ENCODE data around the gene TGM5.

Gene TGM5

DNA sequence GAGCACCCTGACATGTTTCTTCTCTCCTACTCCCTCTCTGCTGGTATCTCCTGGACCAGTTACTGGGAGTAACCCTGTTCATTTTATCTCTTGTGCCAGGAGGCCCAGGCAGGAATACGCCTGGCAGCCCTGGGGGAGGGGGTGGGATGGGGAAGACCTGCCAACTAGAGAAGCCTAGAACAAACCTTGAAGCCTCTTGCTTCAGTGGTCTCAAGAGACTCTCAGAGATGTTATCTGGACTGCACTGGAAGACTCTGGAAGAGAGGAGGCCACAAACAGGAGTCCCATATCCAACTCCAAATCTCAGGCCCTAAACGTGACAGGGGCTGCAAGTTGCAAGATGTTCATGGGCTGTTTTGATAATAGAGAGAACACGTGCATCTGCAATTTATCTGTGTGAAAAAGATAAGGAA, 45.7 kb downstream of the TGM5 start, which contains the start of gene EPB42:
Gene EPB42, minus strand, starts transcription at position 28 of the 413 bp plus-strand sequence. CDS start 193 bp downstream, outside the sequence.
- Histone ChIP-seq H3K36me3 (ENCODE audit: control insufficient read depth, insufficient read depth, low read length) (no peaks in the 10 kb centered on the region), H3K9ac (ENCODE audit: low read length) (no peak within 1 kb of the TSS)

DNA sequence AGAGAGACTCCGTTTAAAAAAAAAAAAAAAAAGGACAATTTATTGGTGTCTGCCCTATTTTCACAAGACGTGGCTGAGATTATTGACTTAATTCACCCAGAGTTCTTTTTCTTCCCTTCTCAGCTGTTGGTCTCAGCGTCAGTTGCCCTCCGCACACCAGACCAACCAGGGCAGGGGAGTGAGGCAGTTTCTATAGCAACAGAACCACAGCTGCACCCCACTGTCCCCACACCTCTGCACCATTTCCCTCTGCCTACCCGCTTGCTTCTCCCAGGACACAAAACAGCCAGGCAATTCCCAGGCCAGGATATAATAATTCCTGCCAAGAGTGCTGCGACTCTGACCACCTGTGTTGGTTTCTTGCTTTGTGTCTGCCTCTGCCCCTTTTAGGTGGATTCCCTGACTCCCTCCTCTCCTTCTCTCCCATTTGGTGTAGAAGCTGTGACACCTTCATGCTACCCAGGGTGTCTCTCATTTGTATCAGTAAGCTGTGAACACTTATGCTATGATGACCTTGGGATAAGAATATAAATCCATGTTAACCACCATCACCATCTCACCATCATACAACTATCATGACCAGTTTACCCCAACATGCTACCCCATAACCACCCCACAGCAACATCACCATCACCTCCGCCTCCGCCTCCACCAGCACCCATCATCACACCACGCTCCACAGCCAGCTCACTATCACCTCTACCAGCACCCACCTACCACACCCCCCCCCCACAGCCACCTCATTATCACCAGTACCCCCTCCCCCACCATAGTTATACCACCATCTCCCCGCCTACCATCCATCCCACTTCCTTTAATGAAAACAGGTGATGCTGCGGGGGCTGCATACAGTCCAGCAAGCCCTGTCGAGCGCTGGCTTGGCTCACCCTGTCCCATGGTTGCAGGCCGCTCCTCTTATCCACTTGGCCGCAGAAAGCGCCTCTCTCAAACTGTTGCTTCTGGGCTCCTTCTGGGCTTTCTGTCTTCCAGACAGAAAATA, 46.5 kb downstream of the TGM5 start:
- no peaks in the 10 kb centered on the region for H3K27me3 ChIP-seq (ENCODE audit: control insufficient read depth, insufficient read depth, low read length)
- H3K9ac ChIP-seq (ENCODE audit: low read length) = no peak overlapping the region
- no peaks in the 10 kb centered on the region for H3K36me3 ChIP-seq (ENCODE audit: control insufficient read depth, insufficient read depth, low read length)
- H3K9me3 ChIP-seq (ENCODE audit: control insufficient read depth, low read length) = no peaks in the 10 kb centered on the region
- no peak overlapping the region for H3K4me3 ChIP-seq (ENCODE audit: low read length)
- H3K4me1 ChIP-seq (ENCODE audit: control insufficient read depth, insufficient read depth, low read length) = no peaks in the 10 kb centered on the region

More for the DNA sequence above, 45.7 kb downstream of the TGM5 start, which contains the start of gene EPB42:
- Histone ChIP-seq H3K27me3 (ENCODE audit: control insufficient read depth, insufficient read depth, low read length) (no peaks in the 10 kb centered on the region), H3K4me1 (ENCODE audit: control insufficient read depth, insufficient read depth, low read length) (no peaks in the 10 kb centered on the region), H3K4me3 (ENCODE audit: low read length) (no peak within 1 kb of the TSS), H3K9me3 (ENCODE audit: control insufficient read depth, low read length) (no peaks in the 10 kb centered on the region)

DNA sequence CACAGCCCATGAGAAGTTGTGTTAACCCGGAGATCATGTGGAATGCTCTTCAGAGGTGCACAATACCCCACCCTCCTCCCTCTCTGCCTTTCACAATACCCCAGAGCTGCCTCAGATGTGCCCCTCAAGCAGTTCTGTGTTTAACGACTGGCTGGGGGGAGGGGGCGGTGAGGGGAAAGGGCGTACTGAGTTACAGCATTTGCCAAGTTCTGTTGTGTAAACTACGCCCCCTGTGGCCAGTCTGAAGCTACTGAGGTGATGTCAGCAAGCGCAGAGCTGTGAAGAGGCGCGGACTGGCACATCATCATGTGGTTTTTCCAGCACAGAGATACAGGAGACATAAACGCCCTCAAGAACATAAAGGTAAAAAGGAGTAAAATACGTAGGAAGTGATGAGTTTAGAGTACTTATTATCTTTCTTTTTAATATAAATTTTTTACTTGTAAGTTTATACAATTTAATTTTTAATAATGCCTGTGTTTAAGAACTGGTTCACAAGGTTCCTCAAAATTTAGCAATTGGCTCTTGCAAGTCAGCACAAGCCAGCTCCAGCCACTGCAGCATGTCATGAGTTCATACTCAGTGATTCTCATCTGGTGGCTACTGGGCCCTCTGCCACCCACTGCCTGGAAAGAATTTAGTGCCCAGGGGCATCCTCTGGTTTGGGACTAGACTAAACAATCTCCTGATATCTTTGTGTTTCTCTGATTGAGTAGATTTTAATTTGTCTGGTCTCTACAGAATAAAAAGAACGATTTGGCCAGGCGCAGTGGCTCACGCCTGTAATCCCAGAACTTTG, 47.6 kb downstream of the TGM5 start:
- H3K9ac ChIP-seq (ENCODE audit: low read length) = no peak overlapping the region
- no peaks in the 10 kb centered on the region for H3K9me3 ChIP-seq (ENCODE audit: control insufficient read depth, low read length)
- H3K4me1 ChIP-seq (ENCODE audit: control insufficient read depth, insufficient read depth, low read length) = no peaks in the 10 kb centered on the region
- H3K36me3 ChIP-seq (ENCODE audit: control insufficient read depth, insufficient read depth, low read length) = no peaks in the 10 kb centered on the region
- H3K4me3 ChIP-seq (ENCODE audit: low read length) = no peak overlapping the region
- no peaks in the 10 kb centered on the region for H3K27me3 ChIP-seq (ENCODE audit: control insufficient read depth, insufficient read depth, low read length)

DNA sequence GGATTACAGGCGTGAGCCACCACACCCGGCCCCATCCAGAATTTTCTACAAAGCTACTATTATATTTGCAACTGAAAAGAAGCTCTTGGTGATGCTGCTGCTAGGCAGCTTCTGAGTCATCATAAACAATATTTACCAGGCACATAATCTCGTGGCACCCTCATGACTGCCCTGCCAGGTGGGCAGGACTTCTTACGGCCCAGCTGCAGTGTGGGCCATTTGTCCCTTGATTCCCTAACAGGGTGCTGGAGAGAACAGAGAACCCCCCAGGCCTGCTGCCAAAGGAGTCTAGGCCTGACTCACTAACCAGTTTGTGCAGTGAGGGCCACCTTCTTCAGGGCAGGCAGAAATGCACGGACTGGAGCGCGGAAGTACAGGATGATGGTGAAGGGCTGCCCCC, 50.8 kb downstream of the TGM5 start:
- Histone ChIP-seq H3K4me1 (ENCODE audit: control insufficient read depth, insufficient read depth, low read length) (no peaks in the 10 kb centered on the region), H3K4me3 (ENCODE audit: low read length) (no peak overlapping the region), H3K36me3 (ENCODE audit: control insufficient read depth, insufficient read depth, low read length) (no peaks in the 10 kb centered on the region), H3K9me3 (ENCODE audit: control insufficient read depth, low read length) (no peaks in the 10 kb centered on the region), H3K27me3 (ENCODE audit: control insufficient read depth, insufficient read depth, low read length) (no peaks in the 10 kb centered on the region), H3K9ac (ENCODE audit: low read length) (no peak overlapping the region)

DNA sequence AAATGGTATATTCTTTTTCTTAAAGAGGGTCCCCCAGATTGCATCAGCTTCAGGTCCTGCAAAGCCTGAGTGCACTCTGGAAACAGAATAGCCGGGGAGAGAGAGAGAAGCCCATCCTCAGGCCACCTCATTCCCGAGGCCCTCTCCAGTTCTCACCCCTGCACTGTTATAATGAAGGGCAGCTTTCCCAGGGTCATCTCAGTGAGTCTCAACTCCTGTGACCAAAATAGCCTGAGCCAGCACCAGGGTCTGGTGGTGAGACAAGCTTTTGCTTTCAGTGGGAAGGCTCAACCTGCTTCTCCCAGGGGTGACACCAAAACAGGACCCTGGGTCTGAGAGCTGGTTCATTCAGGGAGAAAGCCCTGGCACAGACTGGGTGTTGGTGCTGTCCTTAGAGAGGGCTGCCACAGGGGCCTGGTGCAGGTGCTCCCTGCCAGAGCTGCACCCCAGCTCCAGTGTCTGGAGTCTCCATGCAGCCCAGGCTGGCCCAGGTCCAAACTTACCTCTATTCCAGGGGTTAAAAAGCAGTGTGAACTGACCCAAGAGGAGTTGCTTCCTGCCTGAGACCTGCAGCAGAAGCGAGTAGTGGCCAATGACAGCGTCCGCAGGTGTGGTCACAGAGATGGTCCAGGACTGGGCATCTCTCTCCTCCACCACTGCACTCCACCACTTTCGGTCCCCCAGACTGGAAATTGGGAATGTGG, 52.0 kb downstream of the TGM5 start:
- Histone ChIP-seq H3K9me3 (ENCODE audit: control insufficient read depth, low read length) (no peaks in the 10 kb centered on the region), H3K36me3 (ENCODE audit: control insufficient read depth, insufficient read depth, low read length) (no peaks in the 10 kb centered on the region), H3K9ac (ENCODE audit: low read length) (no peak overlapping the region), H3K4me3 (ENCODE audit: low read length) (no peak overlapping the region), H3K27me3 (ENCODE audit: control insufficient read depth, insufficient read depth, low read length) (peaks cover under 1% of the 10 kb centered on the region), H3K4me1 (ENCODE audit: control insufficient read depth, insufficient read depth, low read length) (no peaks in the 10 kb centered on the region)

DNA sequence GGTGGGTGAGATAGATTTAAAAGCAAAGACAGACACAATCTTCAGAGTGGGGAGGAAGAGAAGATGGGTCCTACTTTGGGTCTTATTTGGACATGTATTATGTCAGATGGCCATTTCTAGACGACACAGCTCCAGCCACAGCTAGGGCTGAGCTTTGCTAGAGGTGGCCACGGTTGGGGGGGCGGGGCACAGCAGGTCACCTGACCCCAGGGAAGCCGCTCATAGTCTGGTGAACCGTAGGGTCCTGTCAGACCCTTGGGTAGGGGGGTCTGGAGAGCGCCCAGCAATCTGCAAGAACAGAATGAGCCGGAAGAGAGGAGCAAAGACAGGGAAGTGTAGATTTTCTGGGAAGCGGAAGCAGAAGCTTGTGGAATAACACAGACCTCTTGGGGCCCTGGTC, 52.6 kb downstream of the TGM5 start:
- Histone ChIP-seq H3K4me3 (ENCODE audit: low read length) (no peak overlapping the region), H3K27me3 (ENCODE audit: control insufficient read depth, insufficient read depth, low read length) (peaks cover 3% of the 10 kb centered on the region), H3K9me3 (ENCODE audit: control insufficient read depth, low read length) (no peaks in the 10 kb centered on the region), H3K36me3 (ENCODE audit: control insufficient read depth, insufficient read depth, low read length) (no peaks in the 10 kb centered on the region), H3K9ac (ENCODE audit: low read length) (no peak overlapping the region), H3K4me1 (ENCODE audit: control insufficient read depth, insufficient read depth, low read length) (no peaks in the 10 kb centered on the region)

DNA sequence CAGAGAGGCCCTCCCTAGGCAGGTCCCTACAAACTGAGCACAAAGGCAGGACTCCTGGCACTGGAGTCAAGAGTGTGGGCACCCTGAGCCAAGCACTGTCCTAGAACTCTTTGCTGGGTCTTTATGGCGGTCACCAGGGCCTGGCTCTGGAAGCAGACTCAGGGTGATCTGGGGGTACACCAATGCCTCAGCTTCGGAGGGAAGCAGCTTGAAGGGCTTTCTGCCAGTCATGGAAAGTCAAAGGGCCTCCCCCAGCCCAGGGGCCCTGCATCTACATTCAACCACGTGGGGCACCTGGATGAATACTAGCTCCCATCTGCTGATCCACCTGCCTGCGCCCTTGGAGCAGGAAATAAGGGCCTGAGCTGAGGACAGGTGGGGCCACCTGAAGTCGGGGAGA, 53.3 kb downstream of the TGM5 start:
- H3K9ac ChIP-seq (ENCODE audit: low read length) = no peak overlapping the region
- H3K4me1 ChIP-seq (ENCODE audit: control insufficient read depth, insufficient read depth, low read length) = no peaks in the 10 kb centered on the region
- H3K36me3 ChIP-seq (ENCODE audit: control insufficient read depth, insufficient read depth, low read length) = no peaks in the 10 kb centered on the region
- H3K27me3 ChIP-seq (ENCODE audit: control insufficient read depth, insufficient read depth, low read length) = peaks cover 8% of the 10 kb centered on the region
- H3K4me3 ChIP-seq (ENCODE audit: low read length) = no peak overlapping the region
- no peaks in the 10 kb centered on the region for H3K9me3 ChIP-seq (ENCODE audit: control insufficient read depth, low read length)

DNA sequence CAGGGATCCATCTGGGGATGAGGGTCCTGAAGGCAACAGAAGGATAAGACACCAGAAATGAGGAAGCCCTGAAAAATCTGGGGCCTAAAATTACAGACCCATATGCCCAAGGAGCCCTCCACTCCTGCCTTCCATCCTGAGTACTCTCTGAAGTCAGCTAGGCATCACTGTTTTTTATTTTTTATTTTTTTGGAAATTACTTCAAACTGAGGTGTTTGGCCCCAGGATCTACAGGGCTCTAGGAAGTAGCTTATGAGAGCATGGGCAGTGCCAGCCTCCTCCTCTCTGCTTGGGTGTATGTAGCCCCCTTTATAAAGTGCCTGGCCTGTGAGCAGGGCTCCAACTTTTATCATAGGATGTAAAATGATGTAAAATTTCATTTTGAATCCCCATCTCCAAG, 53.8 kb downstream of the TGM5 start:
- no peak overlapping the region for H3K4me3 ChIP-seq (ENCODE audit: low read length)
- H3K27me3 ChIP-seq (ENCODE audit: control insufficient read depth, insufficient read depth, low read length) = peaks cover 13% of the 10 kb centered on the region
- H3K36me3 ChIP-seq (ENCODE audit: control insufficient read depth, insufficient read depth, low read length) = no peaks in the 10 kb centered on the region
- no peaks in the 10 kb centered on the region for H3K4me1 ChIP-seq (ENCODE audit: control insufficient read depth, insufficient read depth, low read length)
- H3K9ac ChIP-seq (ENCODE audit: low read length) = no peak overlapping the region
- no peaks in the 10 kb centered on the region for H3K9me3 ChIP-seq (ENCODE audit: control insufficient read depth, low read length)

DNA sequence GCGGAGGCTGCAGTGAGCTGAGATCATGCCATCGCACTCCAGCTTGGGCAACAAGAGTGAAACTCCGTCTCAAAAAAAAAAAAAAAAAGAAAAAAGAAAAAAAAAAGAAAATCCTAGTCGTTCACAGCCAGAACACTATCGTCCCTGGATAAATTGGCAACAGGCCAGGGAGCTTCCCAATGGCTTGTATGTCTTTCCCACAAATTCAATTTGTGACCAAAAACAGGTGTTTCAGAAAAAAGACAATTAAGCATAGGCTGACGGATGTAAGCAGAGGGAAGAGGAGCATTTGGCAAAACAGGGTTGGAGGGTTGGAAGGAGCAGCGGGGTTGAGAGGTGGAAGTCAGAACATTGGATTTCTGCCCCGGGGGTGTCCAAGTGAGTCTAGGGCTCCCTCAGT, 54.4 kb downstream of the TGM5 start:
- no peaks in the 10 kb centered on the region for H3K4me1 ChIP-seq (ENCODE audit: control insufficient read depth, insufficient read depth, low read length)
- H3K4me3 ChIP-seq (ENCODE audit: low read length) = no peak overlapping the region
- H3K9me3 ChIP-seq (ENCODE audit: control insufficient read depth, low read length) = no peaks in the 10 kb centered on the region
- no peaks in the 10 kb centered on the region for H3K36me3 ChIP-seq (ENCODE audit: control insufficient read depth, insufficient read depth, low read length)
- H3K27me3 ChIP-seq (ENCODE audit: control insufficient read depth, insufficient read depth, low read length) = peaks cover 16% of the 10 kb centered on the region
- H3K9ac ChIP-seq (ENCODE audit: low read length) = no peak overlapping the region

DNA sequence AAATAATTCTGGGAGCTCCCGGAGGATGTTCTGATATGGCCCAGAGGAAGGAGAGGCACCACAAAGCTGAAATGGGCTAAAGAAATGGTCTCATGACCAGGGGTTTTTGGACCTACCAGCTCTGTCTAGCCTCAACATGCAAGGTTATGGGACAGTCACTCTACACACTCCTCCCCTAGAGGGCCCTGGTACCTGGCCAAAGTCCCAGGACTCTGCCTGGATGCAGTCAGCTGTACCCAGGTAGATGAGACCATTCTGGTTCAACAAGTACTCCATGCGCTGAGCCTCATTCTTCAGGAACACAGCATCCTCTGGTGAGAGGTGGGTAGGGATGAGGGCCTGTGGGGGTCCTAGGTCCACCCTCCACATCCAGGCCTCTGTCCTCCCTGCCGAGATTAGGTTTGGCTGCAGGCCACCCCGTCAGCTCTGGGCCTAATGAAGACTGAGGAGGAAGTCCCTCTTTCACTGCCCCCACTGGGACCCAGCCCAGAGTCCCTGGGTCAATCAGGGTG, 55.4 kb downstream of the TGM5 start:
- H3K27me3 ChIP-seq (ENCODE audit: control insufficient read depth, insufficient read depth, low read length) = peaks cover 16% of the 10 kb centered on the region
- no peaks in the 10 kb centered on the region for H3K36me3 ChIP-seq (ENCODE audit: control insufficient read depth, insufficient read depth, low read length)
- H3K9me3 ChIP-seq (ENCODE audit: control insufficient read depth, low read length) = no peaks in the 10 kb centered on the region
- H3K4me3 ChIP-seq (ENCODE audit: low read length) = no peak overlapping the region
- no peaks in the 10 kb centered on the region for H3K4me1 ChIP-seq (ENCODE audit: control insufficient read depth, insufficient read depth, low read length)
- no peak overlapping the region for H3K9ac ChIP-seq (ENCODE audit: low read length)

DNA sequence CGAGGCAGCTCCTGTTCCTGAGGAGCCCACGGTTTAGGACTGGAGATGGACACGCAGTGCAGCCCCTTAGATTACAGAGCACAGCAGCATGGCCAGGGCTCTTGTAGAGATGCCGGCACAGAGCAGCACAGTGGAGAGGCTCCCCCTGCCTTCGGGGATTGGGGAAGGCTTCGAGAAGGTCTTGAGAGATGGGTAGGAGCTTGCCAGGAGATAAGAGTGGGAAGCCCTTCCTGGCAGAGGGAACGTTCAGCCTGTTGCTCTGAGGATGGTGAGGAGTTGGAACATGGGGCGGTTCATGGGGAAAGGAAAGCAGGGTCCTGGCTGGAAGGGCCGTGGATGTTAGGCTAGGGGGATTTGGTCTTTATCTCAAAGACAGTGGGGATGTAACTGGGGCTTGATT, 55.9 kb downstream of the TGM5 start:
- Histone ChIP-seq H3K27me3 (ENCODE audit: control insufficient read depth, insufficient read depth, low read length) (peaks cover 16% of the 10 kb centered on the region), H3K9me3 (ENCODE audit: control insufficient read depth, low read length) (no peaks in the 10 kb centered on the region), H3K9ac (ENCODE audit: low read length) (no peak overlapping the region), H3K4me3 (ENCODE audit: low read length) (no peak overlapping the region), H3K36me3 (ENCODE audit: control insufficient read depth, insufficient read depth, low read length) (no peaks in the 10 kb centered on the region), H3K4me1 (ENCODE audit: control insufficient read depth, insufficient read depth, low read length) (no peaks in the 10 kb centered on the region)
